GM21423 (cell line): ENCODE results near the gene PGM3.

Experiments
- ATAC-seq: cut with Tn5 transposase; IDR thresholded peaks from one replicate; pipeline ENCODE4 v1.9.1; 2021; ENCODE audit warnings: mild to moderate bottlenecking, moderate library complexity; ENCODE audit not compliant: unreplicated experiment

Gene PGM3

GRCh38 chr6:83183082-83183828, 9.8 kb downstream of the PGM3 start:
- no peak for ATAC-seq

GRCh38 chr6:83182114-83182513, 11.0 kb downstream of the PGM3 start:
- ATAC-seq: no peak

- ATAC-seq: no peak
These were observed 12.6 kb downstream of the PGM3 start for GRCh38 chr6:83180426-83180950.

- ATAC-seq: no peak
These were observed 16.8 kb downstream of the PGM3 start for GRCh38 chr6:83176246-83176645.

- ATAC-seq: no peak
These were observed 23.6 kb downstream of the PGM3 start for GRCh38 chr6:83169511-83169910.

- no peak for ATAC-seq
These were observed 24.0 kb downstream of the PGM3 start for GRCh38 chr6:83169106-83169505.

- ATAC-seq: no peak
These were observed 24.5 kb downstream of the PGM3 start for GRCh38 chr6:83168556-83168955.

- no peak for ATAC-seq
These were observed 25.3 kb downstream of the PGM3 start for GRCh38 chr6:83167726-83168278.

- ATAC-seq: no peak
These were observed 32.9 kb downstream of the PGM3 start for GRCh38 chr6:83160167-83160566.

GRCh38 chr6:83155794-83156193, 37.3 kb downstream of the PGM3 start:
- no peak for ATAC-seq

- ATAC-seq: no peak
These were observed 39.1 kb downstream of the PGM3 start for GRCh38 chr6:83153883-83154521.

GRCh38 chr6:83152913-83153312, 40.2 kb downstream of the PGM3 start:
- no peak for ATAC-seq

- ATAC-seq: no peak
These were observed 42.0 kb downstream of the PGM3 start for GRCh38 chr6:83151114-83151513.

GRCh38 chr6:83138758-83139157, 54.3 kb downstream of the PGM3 start:
- ATAC-seq: no peak

- no peak for ATAC-seq
These were observed 54.8 kb downstream of the PGM3 start for GRCh38 chr6:83138118-83138722.

GRCh38 chr6:83132121-83132520, 60.9 kb downstream of the PGM3 start:
- no peak for ATAC-seq

GRCh38 chr6:83127976-83128375, 65.1 kb downstream of the PGM3 start:
- no peak for ATAC-seq

- no peak for ATAC-seq
These were observed 65.8 kb downstream of the PGM3 start for GRCh38 chr6:83127258-83127657.

GRCh38 chr6:83126807-83127206, 66.3 kb downstream of the PGM3 start:
- no peak for ATAC-seq

GRCh38 chr6:83126223-83126622, 66.8 kb downstream of the PGM3 start:
- ATAC-seq: no peak

- ATAC-seq: no peak
These were observed 67.6 kb downstream of the PGM3 start for GRCh38 chr6:83125425-83125824.

- no peak for ATAC-seq
These were observed 68.5 kb downstream of the PGM3 start for GRCh38 chr6:83124553-83124952.
